MM.1S (cell line): Measurements from ENCODE around the gene C18orf63.
A peak's percentile ranks its signal among the peaks of the same experiment; 100 is the strongest.

Experiments
- DNase-seq: peaks from one replicate; pipeline ENCODE4 v3.0.0-alpha.2; 2015
- H2AFZ ChIP-seq: fragments of 300-600 bp; sonication (generic); 2 replicates; pipeline ENCODE4 v1.6.0; 2016; ENCODE audit warnings: antibody characterized with exemption, low read length
- H3F3A ChIP-seq: fragments of 300-600 bp; sonication (generic); 2 replicates; pipeline ENCODE4 v1.6.1; 2016; ENCODE audit warnings: mild to moderate bottlenecking, antibody characterized with exemption, low read length, moderate library complexity, mixed read lengths; ENCODE audit not compliant: insufficient read depth
- H3K27ac ChIP-seq: fragments of 300-600 bp; sonication (generic); 2 replicates; pipeline ENCODE4 v1.5.1; 2016; ENCODE audit warnings: mild to moderate bottlenecking, low read length
- H3K27me3 ChIP-seq: fragments of 300-600 bp; sonication (generic); replicated peaks from 2 replicates; pipeline ENCODE4 v1.6.0; 2016; ENCODE audit warnings: low read length; ENCODE audit not compliant: insufficient read depth
- H3K36me3 ChIP-seq: fragments of 300-600 bp; sonication (generic); replicated peaks from 2 replicates; pipeline ENCODE4 v1.6.1; 2016; ENCODE audit warnings: mild to moderate bottlenecking, low read length, mixed read lengths; ENCODE audit not compliant: insufficient read depth
- H3K4me1 ChIP-seq: fragments of 300-600 bp; sonication (generic); 2 replicates; pipeline ENCODE4 v1.6.1; 2016; ENCODE audit warnings: low read length, mixed read lengths
- H3K4me2 ChIP-seq: fragments of 300-600 bp; sonication (generic); 2 replicates; pipeline ENCODE4 v1.6.0; 2016; ENCODE audit warnings: low read depth, low read length
- H3K4me3 ChIP-seq: fragments of 300-600 bp; sonication (generic); 2 replicates; pipeline ENCODE4 v1.5.1; 2016; ENCODE audit warnings: low read length, mixed read lengths
- H3K79me2 ChIP-seq: fragments of 300-600 bp; sonication (generic); 2 replicates; pipeline ENCODE4 v1.6.1; 2016; ENCODE audit warnings: mixed run types, low read length, mixed read lengths
- H3K9ac ChIP-seq: fragments of 300-600 bp; sonication (generic); 2 replicates; pipeline ENCODE4 v1.6.1; 2016; ENCODE audit warnings: low read length, mixed read lengths
- H3K9me2 ChIP-seq: fragments of 300-600 bp; sonication (generic); replicated peaks from 2 replicates; pipeline ENCODE4 v1.6.1; 2016; ENCODE audit warnings: mild to moderate bottlenecking, low read length, mixed read lengths; ENCODE audit not compliant: insufficient read depth
- H3K9me3 ChIP-seq: fragments of 300-600 bp; sonication (generic); replicated peaks from 2 replicates; pipeline ENCODE4 v1.6.1; 2016; ENCODE audit warnings: mild to moderate bottlenecking, low read length, mixed read lengths; ENCODE audit not compliant: insufficient read depth
- H4K20me1 ChIP-seq: fragments of 300-600 bp; sonication (generic); 2 replicates; pipeline ENCODE4 v1.6.1; 2016; ENCODE audit warnings: mild to moderate bottlenecking, low read length, moderate library complexity, mixed read lengths; ENCODE audit not compliant: insufficient read depth
- CTCF ChIP-seq: fragments of 300-600 bp; sonication (generic); IDR thresholded peaks from 2 replicates; pipeline ENCODE4 v1.5.1; 2016; ENCODE audit warnings: antibody characterized with exemption, low read length, mixed read lengths
- EZH2 ChIP-seq: fragments of 300-600 bp; sonication (generic); optimal IDR thresholded peaks from 2 replicates; pipeline ENCODE3; 2017; ENCODE audit warnings: low read depth, mild to moderate bottlenecking, antibody characterized with exemption, low read length, mixed read lengths
- EZH2phosphoT487 ChIP-seq: fragments of 300-600 bp; sonication (generic); IDR thresholded peaks from 2 replicates; pipeline ENCODE4 v1.6.1; 2018; ENCODE audit warnings: antibody characterized with exemption, low read length

C18orf63 gene

GRCh38 chr18:74356959-74357358, 41.3 kb downstream of the C18orf63 start:
- Histone ChIP-seq H3K4me3 (0 out of 2 replicates have a peak overlapping the region, but pooled peaks have one; percentile 9), H3F3A (no peaks in the 10 kb centered on the region), H3K9me2 (no peaks in the 10 kb centered on the region), H3K4me2 (peak overlapping the region; percentile 64), H2AFZ (0 out of 2 replicates have a peak overlapping the region, but pooled peaks have one; percentile 36), H3K9ac (no peak overlapping the region), H3K9me3 (no peaks in the 10 kb centered on the region), H3K27me3 (no peaks in the 10 kb centered on the region), H3K79me2 (no peaks in the 10 kb centered on the region), H3K4me1 (peaks cover 10% of the 10 kb centered on the region), H4K20me1 (no peaks in the 10 kb centered on the region), H3K27ac (no peak overlapping the region), H3K36me3 (no peaks in the 10 kb centered on the region)
- no peak for TF ChIP-seq EZH2phosphoT487
- TF ChIP-seq EZH2, result no peak
- no peak for TF ChIP-seq CTCF
- DNase-seq, result peak; percentile 45

- no peaks in the 10 kb centered on the region for H3K9me2 ChIP-seq
- DNase-seq, result no peak
- no peak overlapping the region for H2AFZ ChIP-seq
- no peak overlapping the region for H3K4me2 ChIP-seq
- TF ChIP-seq EZH2, result no peak
- H3K9me3 ChIP-seq, result no peaks in the 10 kb centered on the region
- H3K27me3 ChIP-seq, result no peaks in the 10 kb centered on the region
- H3K9ac ChIP-seq, result no peak overlapping the region
- no peaks in the 10 kb centered on the region for H3K79me2 ChIP-seq
- no peaks in the 10 kb centered on the region for H3F3A ChIP-seq
- no peaks in the 10 kb centered on the region for H3K36me3 ChIP-seq
- no peak overlapping the region for H3K27ac ChIP-seq
- peaks cover 8% of the 10 kb centered on the region; the same call in 1 of the 2 replicates for H3K4me1 ChIP-seq
- no peaks in the 10 kb centered on the region for H4K20me1 ChIP-seq
- H3K4me3 ChIP-seq, result no peak overlapping the region
These were observed 45.4 kb downstream of the C18orf63 start for GRCh38 chr18:74360852-74361655.

- Histone ChIP-seq H3K27me3 (no peaks in the 10 kb centered on the region), H3K27ac (no peak overlapping the region), H3K9ac (no peak overlapping the region), H3K79me2 (no peaks in the 10 kb centered on the region), H3K36me3 (no peaks in the 10 kb centered on the region), H3K9me2 (no peaks in the 10 kb centered on the region), H3K4me2 (no peak overlapping the region), H4K20me1 (no peaks in the 10 kb centered on the region), H3K9me3 (no peaks in the 10 kb centered on the region), H3F3A (no peaks in the 10 kb centered on the region), H3K4me1 (no peaks in the 10 kb centered on the region), H3K4me3 (no peak overlapping the region), H2AFZ (no peak overlapping the region)
- TF ChIP-seq CTCF, result no peak
- no peak for TF ChIP-seq EZH2phosphoT487
- TF ChIP-seq EZH2, result no peak
- DNase-seq, result no peak
These were observed 52.3 kb downstream of the C18orf63 start for GRCh38 chr18:74367905-74368304.
